ENCODE results near the gene KRTAP5-8.

DNA sequence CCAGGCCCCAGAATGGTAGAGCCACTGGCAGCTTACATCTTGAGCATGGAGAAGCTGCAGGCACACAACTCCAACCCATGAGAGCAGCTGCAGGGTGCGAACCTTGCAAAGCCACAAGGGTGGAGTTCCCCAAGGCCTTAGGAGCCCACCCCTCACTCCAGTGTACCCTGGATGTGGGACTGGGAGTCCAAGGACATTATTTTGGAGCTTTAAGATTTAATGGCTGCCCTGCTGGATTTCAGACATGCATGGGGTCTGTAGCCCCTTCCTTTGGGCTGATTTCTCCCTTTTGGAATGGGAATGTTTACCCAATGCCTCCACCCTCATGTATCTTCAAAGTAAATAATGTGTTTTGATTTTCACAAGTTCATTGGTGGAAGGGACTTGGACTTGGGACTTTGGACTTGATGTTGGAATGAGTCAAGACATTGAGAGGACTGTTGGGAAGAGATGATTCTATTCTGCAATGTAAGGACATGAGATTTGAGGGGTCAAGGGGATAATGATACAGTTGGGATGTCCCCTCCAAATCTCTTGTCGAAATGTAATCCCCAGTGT lies 11.8 kb upstream of the KRTAP5-8 start:
- TF ChIP-seq, protein P1, sequence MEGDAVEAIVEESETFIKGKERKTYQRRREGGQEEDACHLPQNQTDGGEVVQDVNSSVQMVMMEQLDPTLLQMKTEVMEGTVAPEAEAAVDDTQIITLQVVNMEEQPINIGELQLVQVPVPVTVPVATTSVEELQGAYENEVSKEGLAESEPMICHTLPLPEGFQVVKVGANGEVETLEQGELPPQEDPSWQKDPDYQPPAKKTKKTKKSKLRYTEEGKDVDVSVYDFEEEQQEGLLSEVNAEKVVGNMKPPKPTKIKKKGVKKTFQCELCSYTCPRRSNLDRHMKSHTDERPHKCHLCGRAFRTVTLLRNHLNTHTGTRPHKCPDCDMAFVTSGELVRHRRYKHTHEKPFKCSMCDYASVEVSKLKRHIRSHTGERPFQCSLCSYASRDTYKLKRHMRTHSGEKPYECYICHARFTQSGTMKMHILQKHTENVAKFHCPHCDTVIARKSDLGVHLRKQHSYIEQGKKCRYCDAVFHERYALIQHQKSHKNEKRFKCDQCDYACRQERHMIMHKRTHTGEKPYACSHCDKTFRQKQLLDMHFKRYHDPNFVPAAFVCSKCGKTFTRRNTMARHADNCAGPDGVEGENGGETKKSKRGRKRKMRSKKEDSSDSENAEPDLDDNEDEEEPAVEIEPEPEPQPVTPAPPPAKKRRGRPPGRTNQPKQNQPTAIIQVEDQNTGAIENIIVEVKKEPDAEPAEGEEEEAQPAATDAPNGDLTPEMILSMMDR (conservative IDR thresholded peaks at IDR 0.05) = no peak
- TF ChIP-seq EZH2 (IDR thresholded peaks at IDR 0.05; ENCODE audit: low read depth) = no peak

Data from PC-9 (cell line).